Measurements from ENCODE around the gene SUPT4H1.

Gene SUPT4H1

GRCh38 chr17:58324409-58325288, 27.4 kb downstream of the SUPT4H1 start:
- DNase-seq (ENCODE audit: low read depth), result no peak
- TF ChIP-seq, protein P1, sequence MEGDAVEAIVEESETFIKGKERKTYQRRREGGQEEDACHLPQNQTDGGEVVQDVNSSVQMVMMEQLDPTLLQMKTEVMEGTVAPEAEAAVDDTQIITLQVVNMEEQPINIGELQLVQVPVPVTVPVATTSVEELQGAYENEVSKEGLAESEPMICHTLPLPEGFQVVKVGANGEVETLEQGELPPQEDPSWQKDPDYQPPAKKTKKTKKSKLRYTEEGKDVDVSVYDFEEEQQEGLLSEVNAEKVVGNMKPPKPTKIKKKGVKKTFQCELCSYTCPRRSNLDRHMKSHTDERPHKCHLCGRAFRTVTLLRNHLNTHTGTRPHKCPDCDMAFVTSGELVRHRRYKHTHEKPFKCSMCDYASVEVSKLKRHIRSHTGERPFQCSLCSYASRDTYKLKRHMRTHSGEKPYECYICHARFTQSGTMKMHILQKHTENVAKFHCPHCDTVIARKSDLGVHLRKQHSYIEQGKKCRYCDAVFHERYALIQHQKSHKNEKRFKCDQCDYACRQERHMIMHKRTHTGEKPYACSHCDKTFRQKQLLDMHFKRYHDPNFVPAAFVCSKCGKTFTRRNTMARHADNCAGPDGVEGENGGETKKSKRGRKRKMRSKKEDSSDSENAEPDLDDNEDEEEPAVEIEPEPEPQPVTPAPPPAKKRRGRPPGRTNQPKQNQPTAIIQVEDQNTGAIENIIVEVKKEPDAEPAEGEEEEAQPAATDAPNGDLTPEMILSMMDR (IDR thresholded peaks at IDR 0.05; ENCODE audit: low read length, missing control alignments), result no peak
- peak overlapping the region; percentile 41 for H3K4me3 ChIP-seq (replicated peaks; ENCODE audit: low read depth, low read length)

- H3K4me3 ChIP-seq (replicated peaks; ENCODE audit: low read depth, low read length), result no peak overlapping the region
- no peak for DNase-seq (ENCODE audit: low read depth)
- TF ChIP-seq, protein P1 (IDR thresholded peaks at IDR 0.05; ENCODE audit: low read length, missing control alignments), result no peak
Observed at GRCh38 chr17:58324056-58324408, 28.0 kb downstream of the SUPT4H1 start.

- DNase-seq (ENCODE audit: low read depth), result no peak
- TF ChIP-seq, protein P1 (IDR thresholded peaks at IDR 0.05; ENCODE audit: low read length, missing control alignments), result no peak
- no peak overlapping the region for H3K4me3 ChIP-seq (replicated peaks; ENCODE audit: low read depth, low read length)
Observed at GRCh38 chr17:58323366-58324055, 28.5 kb downstream of the SUPT4H1 start.

DNA sequence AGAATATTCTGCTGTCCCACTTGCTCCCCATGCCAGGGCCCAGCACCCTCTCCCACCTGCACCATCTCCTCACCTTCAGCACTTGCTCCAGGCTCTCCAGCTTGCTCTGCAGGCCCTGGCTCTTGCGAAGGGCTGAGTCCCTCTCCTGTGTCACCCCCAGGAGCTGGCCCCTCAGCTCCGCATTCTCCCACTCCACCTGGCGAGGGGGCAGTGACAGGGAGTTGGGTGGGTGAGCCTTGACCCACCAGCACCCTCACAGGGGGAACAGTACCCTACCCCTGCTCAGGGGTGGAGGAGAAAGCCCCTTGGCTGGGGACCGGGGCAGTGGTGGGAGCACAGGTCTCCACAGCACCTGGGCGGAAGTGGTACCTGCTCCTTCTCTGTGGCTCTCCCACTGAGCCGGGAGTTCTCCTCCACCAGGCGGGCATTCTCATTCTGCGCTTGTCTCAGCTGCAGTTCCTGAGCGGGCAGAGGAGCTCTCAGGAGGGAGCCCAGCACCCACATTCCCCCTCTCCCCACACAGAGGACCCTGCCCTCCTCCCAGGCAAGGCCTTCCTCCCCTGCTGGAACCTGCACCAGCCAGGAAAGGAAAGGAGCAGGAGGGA, 29.3 kb downstream of the SUPT4H1 start:
- TF ChIP-seq, protein P1 (IDR thresholded peaks at IDR 0.05; ENCODE audit: low read length, missing control alignments), result no peak
- H3K4me3 ChIP-seq (replicated peaks; ENCODE audit: low read depth, low read length), result no peak overlapping the region
- no peak for DNase-seq (ENCODE audit: low read depth)

DNA sequence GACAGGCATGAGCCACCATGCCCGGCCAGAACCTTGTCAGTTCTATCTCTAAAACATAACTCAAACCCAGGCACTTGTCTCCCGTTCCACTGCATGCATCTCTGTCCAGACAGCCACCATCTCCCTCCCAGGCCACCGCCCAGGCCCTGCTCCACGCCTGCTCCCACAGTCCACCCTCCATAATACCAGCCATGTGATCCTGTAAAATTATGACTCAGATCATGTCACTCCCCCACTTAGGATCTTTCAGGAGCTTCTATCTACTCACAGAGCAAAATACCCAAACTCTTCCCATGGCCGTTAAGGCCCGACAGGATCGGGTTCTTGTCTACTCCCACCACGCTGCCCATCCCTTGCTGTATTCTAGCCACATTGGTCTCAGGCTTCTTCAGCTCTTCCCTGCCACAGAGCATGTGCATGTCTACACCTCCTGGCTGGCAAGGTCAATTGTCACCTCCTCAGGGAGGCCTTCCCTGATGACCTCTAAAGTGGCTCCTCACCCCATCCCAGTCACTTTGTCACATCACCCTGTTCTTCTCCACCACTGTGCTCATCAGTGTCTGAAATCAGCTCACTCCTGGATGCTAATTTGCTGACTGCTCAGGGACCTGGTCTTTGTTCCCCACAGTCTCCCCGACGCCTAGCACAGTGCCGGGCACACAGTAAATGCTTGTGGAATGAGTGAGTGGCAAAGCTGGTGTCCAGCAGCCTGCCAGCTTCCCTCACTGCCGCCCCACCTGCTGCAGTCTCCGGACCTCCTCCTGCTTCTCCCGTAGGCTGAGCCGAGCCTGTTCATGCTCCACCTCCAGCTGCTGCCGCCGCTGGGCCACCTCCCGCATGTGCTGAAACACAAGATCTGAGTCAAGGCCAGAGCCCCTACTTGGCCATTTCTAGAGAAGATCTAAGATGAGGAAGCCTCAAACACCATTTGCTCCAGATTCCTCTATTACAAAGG, 30.2 kb downstream of the SUPT4H1 start:
- TF ChIP-seq, protein P1 (IDR thresholded peaks at IDR 0.05; ENCODE audit: low read length, missing control alignments), result no peak
- DNase-seq (ENCODE audit: low read depth), result no peak
- H3K4me3 ChIP-seq (replicated peaks; ENCODE audit: low read depth, low read length), result no peak overlapping the region
